HG03378 (cell line): ENCODE measurements around the gene TMCO6.
"Not testable (repeated sequence)": the region's sequence is repeated elsewhere in the genome, so short reads cannot be mapped to it uniquely, and the experiment has no call there.

Experiments
- ATAC-seq: cut with Tn5 transposase; IDR thresholded peaks from one replicate; pipeline ENCODE4 v1.9.1; 2021; ENCODE audit warnings: mild to moderate bottlenecking, moderate library complexity; ENCODE audit not compliant: unreplicated experiment

The TMCO6 gene

DNA sequence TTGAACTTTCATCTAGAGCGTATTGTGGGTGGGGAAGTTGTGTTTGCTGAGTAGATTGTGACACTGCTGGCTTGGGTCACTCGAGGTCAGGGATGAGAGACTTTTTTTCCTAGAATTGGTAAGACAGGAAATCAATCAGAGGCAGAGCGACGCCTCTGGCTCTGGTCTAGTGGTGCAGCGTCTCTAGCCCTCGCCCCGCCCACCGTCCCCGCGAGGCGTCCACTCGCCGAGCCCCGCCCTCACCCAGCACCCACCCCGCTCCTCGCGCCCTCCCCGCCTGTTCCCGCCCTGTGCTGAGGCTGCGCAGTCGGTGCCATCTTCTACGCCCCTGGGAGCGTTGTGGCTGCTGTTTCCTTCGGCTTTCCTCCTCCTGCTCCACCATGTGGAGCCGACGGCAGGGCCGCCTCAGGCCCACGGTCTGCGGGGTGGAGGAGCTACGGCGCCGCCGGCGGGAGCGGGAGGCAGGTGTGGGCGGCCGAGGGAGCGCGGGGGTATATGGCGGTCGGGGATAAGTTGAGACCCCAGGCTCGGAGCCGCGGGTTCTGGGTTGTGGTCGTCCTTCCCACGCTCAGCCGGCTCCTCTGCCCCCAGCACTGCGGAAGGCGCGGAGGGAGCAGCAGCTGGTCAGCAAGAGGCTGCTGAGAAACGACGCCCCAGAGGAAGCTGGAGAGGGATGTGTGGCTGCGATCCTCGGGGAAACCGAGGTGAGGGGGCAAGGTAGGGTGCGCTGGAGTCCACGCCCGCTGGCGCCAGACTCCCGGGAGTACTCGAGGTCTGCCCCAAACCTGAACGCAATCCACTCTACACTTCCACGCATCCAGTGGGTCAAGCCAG, at the start of gene TMCO6:
TSS of gene TMCO6 (plus strand) at position 304 of the 834 bp plus-strand sequence. CDS start at position 381, 77 bp downstream.
- ATAC-seq: peak; percentile 82

DNA sequence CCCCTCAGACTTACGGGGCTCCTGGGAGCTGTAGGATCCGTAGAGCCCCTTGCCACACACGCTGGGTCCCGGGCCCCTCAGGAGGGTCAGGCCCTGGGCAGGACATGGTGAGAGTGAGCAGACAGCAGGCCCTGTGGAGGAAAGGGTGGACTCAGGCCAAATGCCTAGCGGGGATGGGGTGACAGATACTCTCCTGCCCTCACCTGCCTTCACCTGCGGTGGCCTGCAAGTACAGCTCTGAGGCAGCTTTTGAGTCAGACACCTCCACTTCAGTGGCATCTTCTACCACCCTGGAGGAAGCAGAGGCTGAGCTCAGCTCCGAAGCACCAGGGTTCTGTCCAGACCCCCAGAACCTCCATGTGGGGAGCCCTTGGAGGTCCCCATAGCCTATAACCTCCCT, 48.4 kb upstream of the TMCO6 start:
- ATAC-seq: no peak

DNA sequence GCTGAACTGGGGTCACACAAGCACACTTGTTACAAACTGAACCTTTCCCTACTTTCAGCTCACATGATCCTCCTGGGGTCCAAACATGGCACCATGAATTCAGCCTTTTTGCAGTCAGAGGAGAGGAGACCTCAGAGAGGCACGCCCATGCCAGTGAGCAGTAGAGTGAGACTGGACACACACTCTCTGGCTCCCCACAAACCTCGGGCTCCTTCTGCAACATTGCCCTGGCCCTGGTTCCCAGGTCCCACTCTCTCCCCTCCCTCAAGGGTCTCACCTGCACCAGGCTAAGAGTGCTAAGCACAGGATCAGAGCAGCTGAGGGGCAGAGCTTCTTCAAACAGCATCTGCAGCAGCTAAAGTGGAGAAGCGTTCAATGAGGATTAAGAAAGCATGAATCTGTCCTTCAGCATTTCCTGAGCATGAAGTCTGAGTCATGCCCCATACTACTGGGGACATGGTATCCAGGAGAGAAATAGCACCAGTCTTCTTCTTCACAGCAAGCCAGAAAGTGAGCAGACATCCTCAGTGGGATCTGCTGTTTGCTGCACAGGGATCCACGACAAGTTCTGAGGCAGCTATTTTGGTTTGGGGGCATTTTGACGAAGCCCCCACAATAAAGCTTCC, 47.4 kb upstream of the TMCO6 start:
- no peak for ATAC-seq

DNA sequence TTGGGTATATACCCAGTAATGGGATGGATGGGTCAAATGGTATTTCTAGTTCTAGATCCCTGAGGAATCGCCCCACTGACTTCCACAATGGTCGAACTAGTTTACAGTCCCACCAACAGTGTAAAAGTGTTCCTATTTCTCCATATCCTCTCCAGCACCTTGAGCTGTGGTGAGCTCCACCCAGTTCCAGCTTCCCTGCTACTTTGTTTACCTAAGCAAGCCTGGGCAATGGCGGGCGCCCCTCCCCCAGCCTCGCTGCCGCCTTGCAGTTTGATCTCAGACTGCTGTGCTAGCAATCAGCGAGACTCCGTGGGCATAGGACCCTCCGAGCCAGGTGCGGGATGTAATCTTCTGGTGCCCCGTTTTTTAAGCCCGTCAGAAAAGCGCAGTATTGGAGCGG, 46.2 kb upstream of the TMCO6 start:
- ATAC-seq: not testable (repeated sequence)

DNA sequence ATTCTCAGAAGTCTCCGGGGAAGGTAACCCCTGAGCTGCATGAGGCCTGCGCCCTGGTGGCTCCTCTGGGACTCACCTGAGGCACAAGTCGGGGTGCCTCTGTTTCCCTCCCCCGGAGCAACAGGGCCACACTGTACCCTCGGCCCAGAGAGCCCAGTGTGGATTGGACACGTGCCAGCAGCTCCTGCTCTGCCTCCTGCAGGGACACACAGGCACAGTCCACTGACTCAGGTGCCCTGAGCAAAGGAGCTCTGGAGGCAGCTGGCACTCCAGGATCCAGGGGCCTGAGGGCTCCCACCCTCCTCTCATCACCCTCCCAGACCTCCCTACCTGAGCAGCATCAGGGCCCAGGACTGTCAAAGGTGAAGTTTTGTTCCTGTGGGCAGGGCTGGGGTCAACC, 45.1 kb upstream of the TMCO6 start:
- no peak for ATAC-seq

DNA sequence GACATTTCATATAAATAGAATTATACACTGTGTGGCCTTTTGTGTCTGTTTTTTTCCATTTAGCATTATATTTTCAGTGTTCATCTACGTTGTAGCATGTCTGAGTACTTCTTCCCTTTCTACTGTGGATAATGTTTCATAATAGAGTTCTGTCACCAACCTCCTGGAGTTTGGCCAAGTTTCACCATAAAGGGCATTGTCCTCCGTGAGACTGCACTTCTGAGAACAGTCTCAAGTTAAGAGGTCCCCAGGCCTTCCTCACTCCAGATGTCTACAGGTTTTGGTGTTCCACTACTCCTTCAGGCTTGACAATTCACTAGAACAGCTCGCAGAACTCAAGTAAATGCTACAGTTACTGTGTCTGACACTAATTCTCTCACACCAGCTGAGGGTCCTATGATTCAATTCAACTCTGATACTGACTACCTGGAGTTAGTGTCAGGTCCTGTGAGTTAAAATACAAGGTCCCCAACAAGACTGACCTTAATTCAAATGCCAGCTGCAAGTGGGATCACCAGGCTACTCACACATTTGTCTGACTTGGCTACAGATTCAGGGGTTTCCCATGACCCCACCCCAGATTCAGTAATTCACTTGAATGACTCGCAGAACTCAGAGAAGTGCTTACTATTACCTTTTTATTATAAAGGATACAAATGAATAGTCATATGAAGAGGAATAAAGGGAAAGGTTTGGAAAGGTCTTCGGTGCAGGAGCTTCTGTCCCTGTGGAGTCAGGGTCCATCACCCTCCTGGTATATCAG, 43.5 kb upstream of the TMCO6 start:
- no peak for ATAC-seq

DNA sequence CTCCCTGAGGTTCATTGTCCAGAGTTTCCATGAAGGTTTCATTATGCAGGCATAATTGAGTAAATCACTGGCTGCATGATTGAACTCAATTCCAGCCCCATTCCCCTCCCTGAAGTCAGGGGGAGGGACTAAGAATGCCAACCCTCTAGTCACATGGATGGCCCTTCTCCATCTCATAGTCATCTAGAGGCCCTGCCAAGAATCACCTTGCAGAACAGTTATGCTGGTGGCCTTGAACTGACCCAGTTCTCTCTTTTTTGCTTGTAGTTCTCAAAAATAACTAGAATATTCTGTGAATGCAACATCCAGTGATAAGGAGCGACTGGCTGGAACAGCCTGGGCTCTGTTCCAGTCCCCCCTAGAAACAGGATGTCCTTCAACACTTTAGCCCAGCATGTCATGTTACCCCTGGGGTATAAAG, 42.9 kb upstream of the TMCO6 start:
- no peak for ATAC-seq

DNA sequence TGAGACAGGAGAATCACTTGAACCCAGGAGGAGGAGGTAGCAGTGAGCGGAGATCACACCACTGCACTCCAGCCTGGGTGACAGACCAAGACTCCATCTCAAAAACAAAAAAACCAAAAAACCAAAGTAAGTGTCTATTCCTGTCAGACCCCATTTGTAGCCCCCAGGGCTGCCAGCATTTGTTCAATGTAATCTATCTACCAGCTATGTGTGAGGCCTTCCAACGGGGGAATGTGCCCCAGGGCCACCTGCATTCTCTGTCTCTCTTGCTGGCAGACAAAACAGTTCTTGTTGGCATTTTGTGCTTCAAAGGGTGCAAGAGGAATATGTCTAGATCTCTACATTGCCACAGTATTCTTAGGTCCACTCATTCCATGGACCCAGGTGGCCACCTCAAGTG, 40.4 kb upstream of the TMCO6 start:
- no peak for ATAC-seq

DNA sequence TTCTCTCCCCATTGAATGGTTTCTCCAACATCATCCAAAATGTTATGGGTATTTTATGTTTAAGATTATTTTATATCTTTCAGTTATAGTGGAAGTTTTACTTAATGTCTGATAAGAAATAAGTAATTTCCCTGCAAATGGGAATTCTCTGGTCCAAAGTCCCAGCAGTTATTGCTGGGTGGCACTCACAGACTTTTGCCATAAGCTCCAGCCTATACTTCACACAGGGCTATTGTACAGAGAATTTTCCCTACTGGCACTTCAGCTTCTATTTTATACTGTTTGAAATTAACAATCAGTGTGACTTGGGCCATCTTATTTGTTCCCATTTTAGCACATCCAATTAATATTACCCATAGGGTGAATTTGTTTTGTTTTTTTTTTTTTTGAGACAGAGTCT, 39.2 kb upstream of the TMCO6 start:
- no peak for ATAC-seq

DNA sequence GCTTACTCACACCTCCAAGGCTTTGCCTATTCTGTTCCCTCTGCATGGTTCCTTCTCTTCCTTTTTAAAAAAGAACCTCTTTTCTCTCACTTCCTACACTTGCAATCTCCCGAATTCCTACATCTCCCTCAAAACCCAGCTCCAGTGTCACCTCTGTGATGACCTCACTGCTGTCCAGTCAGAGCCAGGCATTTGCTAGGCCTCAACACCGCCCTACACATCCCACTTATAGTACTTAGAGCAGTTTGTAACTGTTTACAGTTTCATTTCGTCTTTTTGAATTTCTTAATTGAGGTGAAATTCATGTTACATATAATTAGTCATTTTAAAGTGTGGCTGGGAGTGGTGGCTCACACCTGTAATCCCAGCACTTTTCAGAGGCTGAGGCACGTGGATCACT, 37.1 kb upstream of the TMCO6 start:
- no peak for ATAC-seq

DNA sequence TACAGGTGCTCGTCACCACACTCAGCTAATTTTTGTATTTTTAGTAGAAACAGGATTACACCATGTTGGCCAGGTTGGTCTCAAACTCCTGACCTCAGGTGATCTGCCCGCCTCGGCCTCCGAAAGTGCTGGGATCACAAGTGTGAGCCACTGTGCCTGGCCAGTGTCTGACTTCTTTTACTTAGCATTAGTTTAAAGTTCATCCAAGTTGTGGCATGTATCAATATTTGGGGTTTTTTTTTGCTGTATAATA, 35.9 kb upstream of the TMCO6 start:
- ATAC-seq: not testable (repeated sequence)

DNA sequence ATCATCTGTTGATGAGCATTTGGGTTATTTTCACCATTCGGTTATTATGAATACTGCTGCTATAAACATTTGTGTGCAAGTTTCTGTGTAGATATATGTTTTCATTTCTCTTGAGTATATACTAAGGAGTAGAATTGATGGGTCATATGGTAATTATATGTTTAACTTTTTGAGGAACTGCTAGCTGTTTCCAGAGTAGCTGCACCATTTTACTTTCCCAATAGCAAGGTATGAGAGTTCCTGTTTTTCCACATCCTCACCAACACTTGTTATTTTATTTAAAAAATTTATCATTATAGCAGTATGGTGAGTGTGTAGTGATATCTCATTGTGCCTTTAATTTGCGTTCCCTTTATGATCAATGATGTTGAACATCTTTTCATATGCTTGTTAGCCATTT, 35.5 kb upstream of the TMCO6 start:
- no peak for ATAC-seq

DNA sequence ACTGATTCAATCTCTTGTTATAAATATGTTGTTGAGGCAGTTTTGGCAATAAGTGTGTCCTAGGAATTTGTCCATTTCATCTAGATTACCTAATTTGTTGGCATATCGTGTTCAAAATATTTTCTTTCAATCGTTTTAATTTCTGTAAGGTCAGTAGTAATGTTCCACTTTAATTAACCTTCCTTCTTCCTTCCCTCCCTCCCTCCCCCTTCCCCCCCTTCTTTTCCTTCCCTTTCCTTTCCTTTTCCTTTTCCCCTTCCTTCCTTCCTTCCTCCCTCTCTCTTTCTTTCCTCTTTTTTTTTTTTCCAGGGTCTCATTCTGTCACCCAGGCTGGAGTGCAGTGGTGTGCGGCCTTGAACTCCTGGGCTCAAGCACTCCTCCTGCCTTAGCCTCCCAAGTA, 33.4 kb upstream of the TMCO6 start:
- no peak for ATAC-seq

DNA sequence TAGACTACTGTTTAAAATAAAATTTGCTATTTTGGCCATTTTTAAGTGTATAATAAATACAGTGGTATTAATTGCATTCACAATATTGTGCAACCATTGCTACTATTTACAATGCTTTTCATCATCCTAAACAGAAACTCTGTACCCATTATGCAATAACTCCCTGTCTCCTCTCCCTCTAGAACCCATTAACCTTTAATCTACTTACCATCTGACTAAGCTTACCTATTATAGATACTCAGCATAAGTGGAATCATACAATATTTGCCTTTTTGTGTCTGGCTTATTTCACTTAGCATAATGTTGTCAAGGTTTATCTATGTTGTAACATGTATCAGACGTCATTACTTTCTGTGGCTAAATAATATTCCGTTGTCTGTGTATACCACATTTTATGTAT, 32.2 kb upstream of the TMCO6 start:
- ATAC-seq: no peak

DNA sequence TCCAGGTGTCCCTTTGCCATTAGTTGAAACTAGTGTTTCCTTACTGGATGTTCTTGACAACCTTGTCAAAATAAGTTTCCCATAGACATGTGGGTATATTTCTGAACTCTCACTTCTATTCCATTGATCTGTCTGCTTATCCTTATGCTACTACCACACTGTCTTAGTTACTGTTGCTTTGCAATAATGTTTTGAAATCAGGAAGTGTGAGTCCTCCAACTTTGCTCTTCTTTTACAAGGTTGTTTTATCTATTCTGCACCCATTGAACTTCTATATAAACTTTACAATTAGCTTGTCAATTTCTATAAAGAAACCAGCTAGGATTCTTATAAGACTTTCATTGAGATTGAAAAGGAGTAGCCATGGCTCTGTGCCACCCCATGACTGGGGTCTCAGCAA, 30.5 kb upstream of the TMCO6 start:
- no peak for ATAC-seq

DNA sequence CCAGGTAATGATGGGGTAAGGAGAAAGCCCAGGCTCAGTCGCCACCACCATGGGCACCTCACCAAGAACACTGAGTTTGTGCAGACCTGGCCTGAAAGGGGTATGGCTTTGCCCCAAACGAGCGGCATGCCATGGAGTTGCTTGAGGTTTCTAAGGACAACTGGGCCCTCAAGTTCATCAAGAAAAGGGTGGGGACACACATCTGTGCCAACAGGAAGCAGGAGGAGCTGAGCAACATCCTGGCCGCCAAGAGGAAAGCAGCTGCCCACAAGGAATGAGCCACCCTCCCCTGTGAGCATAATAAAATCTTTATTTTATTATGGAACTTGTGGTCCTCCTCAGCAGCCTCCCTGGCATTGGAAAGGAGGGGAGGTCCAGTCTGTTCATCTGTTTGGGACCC, 30.1 kb upstream of the TMCO6 start:
- ATAC-seq: no peak

DNA sequence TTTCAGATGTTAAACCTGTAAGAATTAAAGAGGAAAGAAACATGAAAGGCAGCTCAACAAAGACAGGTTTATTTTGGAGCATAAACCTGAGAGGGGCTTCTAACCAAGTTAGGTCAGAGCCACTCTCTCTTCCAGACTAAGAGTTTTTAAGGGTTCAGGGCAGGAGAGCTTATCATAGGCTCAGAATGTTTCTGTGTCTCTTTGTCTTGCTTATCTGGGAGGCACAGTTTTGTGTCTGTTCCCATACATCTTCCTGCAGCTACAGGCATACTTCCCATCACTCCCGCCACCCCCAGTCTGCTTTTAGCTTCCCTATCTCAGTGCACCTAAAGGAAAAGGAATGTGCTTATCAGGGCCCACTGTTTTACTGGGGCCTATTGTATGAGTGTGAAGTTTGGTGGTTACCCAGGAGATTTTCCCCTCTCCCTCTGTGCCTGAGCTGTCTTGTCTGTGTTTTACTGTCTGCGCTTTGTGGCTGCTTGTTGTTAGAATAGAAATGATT, 28.2 kb upstream of the TMCO6 start:
- ATAC-seq: no peak

DNA sequence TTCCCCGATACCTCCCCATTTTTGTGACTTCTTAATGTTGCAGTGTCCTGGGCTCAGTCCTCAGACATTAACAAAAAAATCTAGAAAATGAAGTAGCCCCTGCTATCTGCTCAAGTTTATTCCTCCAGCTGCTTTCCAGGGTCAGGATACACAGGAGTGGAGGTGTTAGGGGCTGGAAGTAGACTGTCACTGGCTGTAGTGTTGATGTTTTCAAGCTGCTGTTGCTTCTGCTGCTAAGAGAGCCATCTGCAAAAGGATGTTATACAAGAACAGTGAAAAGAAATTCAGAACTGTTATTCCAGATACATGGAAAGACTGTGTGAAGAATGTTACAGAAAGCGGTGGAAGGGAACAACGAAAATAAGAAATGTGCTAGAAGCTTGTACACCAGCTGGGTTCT, 16.9 kb upstream of the TMCO6 start:
- no peak for ATAC-seq

DNA sequence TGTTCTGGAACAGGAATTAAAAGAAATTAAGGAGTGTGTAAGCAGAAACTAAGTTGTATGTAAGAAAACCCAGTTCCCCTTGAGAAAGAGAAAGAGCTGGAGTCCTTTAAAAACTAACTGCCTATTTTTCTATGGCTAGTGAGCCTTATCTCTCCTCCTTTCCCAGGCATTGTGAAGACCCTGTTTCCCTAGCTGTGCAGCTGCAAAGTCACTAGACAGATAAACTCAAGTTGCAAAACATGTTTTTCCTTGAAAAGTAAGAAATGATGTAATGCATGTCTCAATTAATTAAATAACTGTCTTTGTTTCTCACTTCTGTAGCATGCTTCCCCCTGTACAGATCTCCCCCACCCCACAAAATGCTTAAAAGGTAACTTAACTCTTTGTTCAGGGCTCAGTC, 16.2 kb upstream of the TMCO6 start:
- ATAC-seq: not testable (repeated sequence)

DNA sequence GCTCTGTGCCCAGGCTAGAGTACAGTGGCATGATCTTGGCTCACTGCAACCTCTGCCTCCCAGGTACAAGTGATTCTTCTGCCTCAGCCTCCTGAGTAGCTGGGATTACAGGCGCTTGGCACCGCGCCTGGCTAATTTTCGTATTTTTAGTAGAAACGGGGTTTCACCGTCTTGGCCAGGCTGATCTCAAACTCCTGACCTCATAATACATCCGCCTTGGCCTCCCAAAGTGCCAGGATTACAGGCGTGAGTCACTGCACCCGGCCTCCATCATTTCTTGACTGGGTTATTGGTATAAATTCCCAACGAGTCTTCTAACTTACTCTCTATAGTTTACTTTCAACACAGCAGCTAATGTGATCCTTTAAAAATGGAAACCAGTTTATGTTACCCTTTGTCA, 14.4 kb upstream of the TMCO6 start:
- ATAC-seq: not testable (repeated sequence)

DNA sequence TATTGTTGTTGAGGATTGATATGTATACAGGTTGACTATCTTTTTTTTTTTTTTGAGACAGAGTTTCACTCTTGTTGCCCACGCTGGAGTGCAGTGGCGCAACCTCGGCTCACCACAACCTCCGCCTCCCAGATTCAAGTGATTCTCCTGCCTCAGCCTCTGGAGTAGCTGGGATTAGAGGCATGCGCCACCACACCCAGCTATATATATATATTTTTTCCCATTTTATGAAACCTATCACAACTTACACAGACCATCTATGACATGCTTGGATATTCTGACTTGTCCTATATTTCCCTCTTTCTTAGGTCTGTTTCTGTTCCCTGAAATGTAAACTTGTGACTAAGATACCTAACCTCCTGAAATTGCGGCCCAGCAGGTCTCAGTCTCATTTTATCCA, 11.3 kb upstream of the TMCO6 start:
- ATAC-seq: no peak

DNA sequence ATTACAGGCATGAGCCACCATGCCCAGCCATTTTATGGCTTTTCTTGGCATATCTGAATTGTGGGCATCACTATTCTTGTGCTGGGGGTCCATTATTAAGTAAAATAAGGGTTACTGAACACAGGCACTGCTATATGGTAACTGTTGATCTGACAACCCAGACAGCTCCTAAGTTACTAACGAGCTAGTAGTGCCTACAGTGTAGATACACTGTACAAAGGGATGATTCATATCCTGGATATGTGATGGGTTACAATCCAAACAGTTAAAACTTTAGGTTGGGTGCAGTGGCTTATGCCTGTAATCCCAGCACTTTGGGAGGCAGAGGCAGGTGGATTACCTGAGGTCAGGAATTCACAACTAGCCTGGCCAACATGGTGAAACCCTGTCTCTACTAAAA, 10.5 kb upstream of the TMCO6 start:
- ATAC-seq: no peak
